ENCODE data around the gene MAGEE2.
"Not testable (repeated sequence)": the region's sequence is repeated elsewhere in the genome, so short reads cannot be mapped to it uniquely, and the experiment has no call there.

MAGEE2 gene

GRCh38 chrX:75784680-75785491 is at the start of gene MAGEE2:
MAGEE2 (minus strand) TSS chrX:75785254; CDS start chrX:75785051, 203 bp downstream.
- peak; percentile 47 for DNase-seq

DNA sequence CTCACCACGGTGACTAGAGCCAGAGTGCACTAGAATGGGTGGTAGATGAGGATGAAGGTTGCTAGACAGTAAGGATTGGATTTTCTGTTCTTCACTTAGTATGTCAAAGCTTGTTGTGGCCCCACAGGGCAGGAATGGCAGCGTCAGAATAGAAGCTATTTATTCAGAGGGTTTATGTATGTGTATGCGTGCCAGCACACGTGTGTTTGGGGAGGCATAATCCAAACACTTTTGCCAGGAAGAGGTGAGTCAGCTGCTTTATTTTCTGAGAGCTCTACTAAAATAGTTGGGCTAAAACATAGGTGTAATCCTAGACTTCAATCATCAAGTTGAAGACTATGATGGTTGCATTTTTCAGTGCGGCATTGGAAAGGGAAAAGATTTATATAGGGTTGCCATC is 1.2 kb upstream of the MAGEE2 start:
- no peak for DNase-seq

- DNase-seq, result no peak
Observed at GRCh38 chrX:75781611-75782010, 3.4 kb downstream of the MAGEE2 start.

DNA sequence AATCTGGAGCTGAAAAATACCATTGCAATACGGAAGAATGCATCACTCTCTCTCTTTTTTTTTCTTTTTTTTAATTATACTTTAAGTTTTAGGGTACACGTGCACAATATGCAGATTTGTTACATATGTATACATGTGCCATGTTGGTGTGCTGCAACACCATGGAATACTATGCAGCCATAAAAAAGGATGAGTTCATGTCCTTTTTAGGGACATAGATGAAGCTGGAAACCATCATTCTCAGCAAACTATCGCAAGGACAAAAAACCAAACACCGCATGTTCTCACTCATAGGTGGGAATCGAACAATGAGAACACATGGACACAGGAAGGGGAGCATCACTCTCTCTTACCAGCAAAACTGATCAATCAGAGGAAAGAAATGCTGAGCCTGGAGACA is 17.0 kb downstream of the MAGEE2 start:
- not testable (repeated sequence) for DNase-seq

- no peak for DNase-seq
Observed at GRCh38 chrX:75748431-75748830, 36.6 kb downstream of the MAGEE2 start.

- peak; percentile 52 for DNase-seq
Observed at GRCh38 chrX:75746891-75747639, 38.0 kb downstream of the MAGEE2 start.
